HCT116 (cell line): Measurements from ENCODE around the gene CCK.

Experiments
- CBX3 ChIP-seq: IDR thresholded peaks from 2 replicates; pipeline ENCODE4 v1.6.1; 2012; ENCODE audit warnings: low read depth
- CTCF ChIP-seq, 3 experiments: fragments of 200-600 bp in 1 of 3; sonication (generic) in 1 of 3; IDR thresholded peaks in 2 of 3; conservative IDR thresholded peaks in 1 of 3; 2 replicates each; pipeline ENCODE4 v1.5.1; 2012 to 2017; ENCODE audit warnings: low read depth in 2 of 3, low read length in 2 of 3, antibody characterized with exemption in 1 of 3, borderline replicate concordance in 1 of 3, control low read depth in 1 of 3, mild to moderate bottlenecking in 1 of 3, mixed read lengths in 1 of 3, mixed run types in 1 of 3, moderate library complexity in 1 of 3; ENCODE audit not compliant: insufficient read depth in 1 of 3
- ELF1 ChIP-seq: IDR thresholded peaks from 2 replicates; pipeline ENCODE4 v1.6.1; 2012; ENCODE audit warnings: low read depth, borderline replicate concordance
- EZH2 ChIP-seq: fragments of 200-600 bp; sonication (generic); IDR thresholded peaks from 2 replicates; pipeline ENCODE4 v1.6.1; 2017; ENCODE audit warnings: antibody characterized with exemption, mixed run types
- EZH2phosphoT487 ChIP-seq: fragments of 200-600 bp; IDR thresholded peaks from 2 replicates; pipeline ENCODE4 v1.6.1; 2018; ENCODE audit warnings: antibody characterized with exemption, borderline replicate concordance
- FOSL1 ChIP-seq: IDR thresholded peaks from 2 replicates; pipeline ENCODE4 v1.6.1; 2012; ENCODE audit warnings: low read depth
- POLR2A ChIP-seq: IDR thresholded peaks from 2 replicates; pipeline ENCODE4 v1.7.0; 2011; ENCODE audit warnings: borderline replicate concordance; ENCODE audit not compliant: insufficient read depth, insufficient read length; ENCODE audit errors: extremely low read depth
- POLR2AphosphoS5 ChIP-seq: IDR thresholded peaks from 2 replicates; pipeline ENCODE4 v1.6.1; 2011; ENCODE audit warnings: mild to moderate bottlenecking, low read depth, low read length, moderate library complexity
- RAD21 ChIP-seq: IDR thresholded peaks from 2 replicates; pipeline ENCODE4 v1.6.1; 2012; ENCODE audit warnings: low read depth, mild to moderate bottlenecking
- TCF7L2 ChIP-seq: IDR thresholded peaks from 2 replicates; pipeline ENCODE4 v1.7.0; 2011; ENCODE audit warnings: borderline replicate concordance, inconsistent platforms; ENCODE audit not compliant: insufficient read depth, insufficient read length; ENCODE audit errors: extremely low read depth
- YY1 ChIP-seq: IDR thresholded peaks from 2 replicates; pipeline ENCODE4 v1.6.1; 2011; ENCODE audit warnings: low read length, low read depth, moderate library complexity, mild to moderate bottlenecking; ENCODE audit not compliant: insufficient replicate concordance; ENCODE audit errors: extremely low read depth
- ZBTB33 ChIP-seq: IDR thresholded peaks from 2 replicates; pipeline ENCODE4 v1.6.1; 2011; ENCODE audit warnings: mild to moderate bottlenecking, low read length, moderate library complexity; ENCODE audit not compliant: insufficient replicate concordance; ENCODE audit errors: extremely low read depth
- ZFX ChIP-seq: fragments of 450-650 bp; IDR thresholded peaks from 2 replicates; pipeline ENCODE4 v1.6.1; 2017

GRCh38 chr3:42271786-42272185, 5.8 kb upstream of the CCK start:
- TF ChIP-seq CTCF (IDR thresholded peaks at IDR 0.05 in 2 of 3, conservative IDR thresholded peaks at IDR 0.05 in 1 of 3; ENCODE audit: borderline replicate concordance in 1 of 3, insufficient read depth in 1 of 3, low read depth in 2 of 3, low read length in 2 of 3), result no peak
- no peak for TF ChIP-seq FOSL1
- no peak for TF ChIP-seq EZH2
- TF ChIP-seq YY1, result no peak
- no peak for TF ChIP-seq POLR2AphosphoS5
- TF ChIP-seq POLR2A, result no peak
- TF ChIP-seq RAD21, result no peak
- no peak for TF ChIP-seq EZH2phosphoT487
- TF ChIP-seq ZBTB33, result no peak
- no peak for TF ChIP-seq TCF7L2
- no peak for TF ChIP-seq ZFX
- no peak for TF ChIP-seq ELF1
- TF ChIP-seq CBX3, result no peak
